NCI-H1092 (cell line): ENCODE results near the gene DSTN.

Experiments used
- DNase-seq: peaks from one replicate; lab custom pipeline; 2025; lab: John Stamatoyannopoulos, UW

DSTN gene

GRCh38 chr20:17638835-17639407 is 69.0 kb downstream of the DSTN start:
- no peak for DNase-seq

- no peak for DNase-seq
Observed at GRCh38 chr20:17640146-17640874, 70.4 kb downstream of the DSTN start.

- DNase-seq, result no peak
Observed at GRCh38 chr20:17640875-17641378, 71.1 kb downstream of the DSTN start.

GRCh38 chr20:17641520-17641964 is 71.7 kb downstream of the DSTN start:
- DNase-seq, result no peak

GRCh38 chr20:17641993-17642392 is 72.1 kb downstream of the DSTN start:
- no peak for DNase-seq

- DNase-seq, result no peak
Observed at GRCh38 chr20:17642404-17643269, 72.8 kb downstream of the DSTN start.

GRCh38 chr20:17643531-17644188 is 73.8 kb downstream of the DSTN start:
- DNase-seq, result no peak

- no peak for DNase-seq
Observed at GRCh38 chr20:17644451-17644850, 74.6 kb downstream of the DSTN start.

GRCh38 chr20:17645010-17645409 is 75.1 kb downstream of the DSTN start:
- DNase-seq, result no peak

- no peak for DNase-seq
Observed at GRCh38 chr20:17645546-17646208, 75.8 kb downstream of the DSTN start.

GRCh38 chr20:17646209-17646960 is 76.5 kb downstream of the DSTN start:
- peak; percentile 73 for DNase-seq

- DNase-seq, result peak; percentile 89
Observed at GRCh38 chr20:17646961-17647301, 77.1 kb downstream of the DSTN start.

GRCh38 chr20:17647391-17648314 is 77.8 kb downstream of the DSTN start:
- DNase-seq, result no peak

- DNase-seq, result no peak
Observed at GRCh38 chr20:17648315-17648646, 78.4 kb downstream of the DSTN start.

- DNase-seq, result peak; percentile 53
Observed at GRCh38 chr20:17648791-17649730, 79.2 kb downstream of the DSTN start.

GRCh38 chr20:17650301-17651128 is 80.6 kb downstream of the DSTN start:
- DNase-seq, result no peak

GRCh38 chr20:17651129-17651759 is 81.4 kb downstream of the DSTN start:
- DNase-seq, result no peak
